Osteocyte (in vitro differentiated cells): ENCODE measurements around the gene BRCC3. TPM values are rescaled to one million over a fixed set of nuclear protein-coding genes. Genes with fewer than 3 reads are reported as not detected.

Source experiments
- DNase-seq: peaks from one replicate; pipeline ENCODE4 v3.0.0; 2021; ENCODE audit warnings: mixed read lengths; ENCODE audit not compliant: unreplicated experiment; ENCODE audit errors: extremely low spot score
- H3K27ac Mint-ChIP-seq: one replicate; pipeline ENCODE4 v1.8.0; 2021; ENCODE audit warnings: mild to moderate bottlenecking, mixed read lengths; ENCODE audit not compliant: unreplicated experiment
- H3K27me3 Mint-ChIP-seq: one replicate; pipeline ENCODE4 v1.8.0; 2021; ENCODE audit warnings: mixed read lengths; ENCODE audit not compliant: unreplicated experiment
- H3K36me3 Mint-ChIP-seq: one replicate; pipeline ENCODE4 v1.8.0; 2021; ENCODE audit warnings: mixed read lengths; ENCODE audit not compliant: unreplicated experiment
- H3K4me1 Mint-ChIP-seq: one replicate; pipeline ENCODE4 v1.8.0; 2021; ENCODE audit warnings: mixed read lengths; ENCODE audit not compliant: unreplicated experiment
- H3K4me3 Mint-ChIP-seq: one replicate; pipeline ENCODE4 v1.8.0; 2021; ENCODE audit warnings: mild to moderate bottlenecking, moderate library complexity, mixed read lengths; ENCODE audit not compliant: unreplicated experiment
- H3K9me3 Mint-ChIP-seq: one replicate; pipeline ENCODE4 v1.8.0; 2021; ENCODE audit warnings: mixed read lengths; ENCODE audit not compliant: unreplicated experiment
- CTCF ChIP-seq: fragments of 200-600 bp; sonication (generic); IDR thresholded peaks from 2 replicates; pipeline ENCODE4 v1.5.0; 2021; ENCODE audit warnings: antibody characterized with exemption, mild to moderate bottlenecking, moderate library complexity
- total RNA-seq: library from RNA; stranded (reverse); gene quantifications from 2 replicates; pipeline ENCODE4 v1.2.1, GENCODE V29; 2021

Gene BRCC3
- total RNA-seq, 1 donor from 2014 or later = 15.3 TPM

GRCh38 chrX:155052738-155053498 lies 18.4 kb upstream of the BRCC3 start:
- Mint-ChIP-seq H3K27ac (no peak overlapping the region), H3K36me3 (peaks cover 13% of the 10 kb centered on the region), H3K4me1 (no peaks in the 10 kb centered on the region), H3K27me3 (no peaks in the 10 kb centered on the region), H3K9me3 (peaks cover 16% of the 10 kb centered on the region), H3K4me3 (no peak overlapping the region)
- DNase-seq = no peak
- no peak for TF ChIP-seq CTCF

GRCh38 chrX:155053656-155054055 lies 17.7 kb upstream of the BRCC3 start:
- Mint-ChIP-seq H3K27ac (no peak overlapping the region), H3K4me1 (no peaks in the 10 kb centered on the region)

GRCh38 chrX:155054255-155054654 lies 17.1 kb upstream of the BRCC3 start:
- Mint-ChIP-seq H3K4me3 (no peak overlapping the region), H3K27ac (no peak overlapping the region), H3K9me3 (peaks cover 20% of the 10 kb centered on the region), H3K27me3 (no peaks in the 10 kb centered on the region), H3K4me1 (no peaks in the 10 kb centered on the region), H3K36me3 (peaks cover 8% of the 10 kb centered on the region)
- TF ChIP-seq CTCF = no peak
- no peak for DNase-seq

More at GRCh38 chrX:155053656-155054055, 17.7 kb upstream of the BRCC3 start:
- Mint-ChIP-seq H3K4me3 (no peak overlapping the region), H3K36me3 (peaks cover 11% of the 10 kb centered on the region), H3K27me3 (no peaks in the 10 kb centered on the region), H3K9me3 (peaks cover 16% of the 10 kb centered on the region)
- DNase-seq = no peak
- no peak for TF ChIP-seq CTCF

GRCh38 chrX:155055494-155055893 lies 15.8 kb upstream of the BRCC3 start:
- no peak for TF ChIP-seq CTCF
- peaks cover 20% of the 10 kb centered on the region for H3K9me3 Mint-ChIP-seq
- H3K27me3 Mint-ChIP-seq = no peaks in the 10 kb centered on the region
- H3K27ac Mint-ChIP-seq = no peak overlapping the region
- no peak for DNase-seq
- no peak overlapping the region for H3K4me3 Mint-ChIP-seq
- no peaks in the 10 kb centered on the region for H3K4me1 Mint-ChIP-seq
- H3K36me3 Mint-ChIP-seq = peaks cover 8% of the 10 kb centered on the region

- peaks cover 19% of the 10 kb centered on the region for H3K9me3 Mint-ChIP-seq
- H3K36me3 Mint-ChIP-seq = peaks cover 8% of the 10 kb centered on the region
- no peak overlapping the region for H3K4me3 Mint-ChIP-seq
- no peaks in the 10 kb centered on the region for H3K4me1 Mint-ChIP-seq
- H3K27me3 Mint-ChIP-seq = no peaks in the 10 kb centered on the region
- no peak for TF ChIP-seq CTCF
- H3K27ac Mint-ChIP-seq = no peak overlapping the region
- DNase-seq = no peak
Measured at GRCh38 chrX:155056471-155056870, 14.8 kb upstream of the BRCC3 start.
